Naive B cell (primary cell): ENCODE data around the gene CAMKK2. TPM values are rescaled to one million over a fixed set of nuclear protein-coding genes. Genes with fewer than 3 reads are reported as not detected.
"Not testable (repeated sequence)": the region's sequence is repeated elsewhere in the genome, so short reads cannot be mapped to it uniquely, and the experiment has no call there.

ENCODE experiments used
- ATAC-seq, 2 donors: fragments of 150-1000 bp; cut with Tn5 transposase; 2 replicates each; pipeline ENCODE4 v1.10.0; 2021; ENCODE audit warnings: low read depth in 2 of 2, mild to moderate bottlenecking in 2 of 2, moderate library complexity in 2 of 2
- DNase-seq: peaks from one replicate; pipeline ENCODE4 v3.0.0; 2022
- H3K27ac Mint-ChIP-seq, 6 donors: one replicate each; pipeline ENCODE4 v1.8.0; 2020 to 2022; ENCODE audit warnings: mild to moderate bottlenecking in 6 of 6, mixed read lengths in 6 of 6, moderate library complexity in 5 of 6, inconsistent platforms in 2 of 6
- H3K27me3 Mint-ChIP-seq, 3 donors: one replicate each; pipeline ENCODE4 v1.8.0; 2021 to 2022; ENCODE audit warnings: mixed read lengths in 3 of 3, mild to moderate bottlenecking in 1 of 3
- H3K36me3 Mint-ChIP-seq, 2 donors: one replicate each; pipeline ENCODE4 v1.8.0; 2020 to 2022; ENCODE audit warnings: mixed read lengths in 2 of 2, inconsistent platforms in 1 of 2, mild to moderate bottlenecking in 1 of 2
- H3K4me1 Mint-ChIP-seq, 3 donors: one replicate each; pipeline ENCODE4 v1.8.0; 2020 to 2022; ENCODE audit warnings: mixed read lengths in 3 of 3, inconsistent platforms in 1 of 3, mild to moderate bottlenecking in 1 of 3, moderate library complexity in 1 of 3
- H3K4me3 Mint-ChIP-seq, 8 donors: one replicate each; pipeline ENCODE4 v1.8.0; 2020 to 2022; ENCODE audit warnings: mild to moderate bottlenecking in 8 of 8, mixed read lengths in 8 of 8, moderate library complexity in 8 of 8, inconsistent platforms in 2 of 8
- H3K9me3 Mint-ChIP-seq, 7 donors: one replicate each; pipeline ENCODE4 v1.8.0; 2020 to 2022; ENCODE audit warnings: mixed read lengths in 7 of 7, mild to moderate bottlenecking in 5 of 7, inconsistent platforms in 2 of 7, moderate library complexity in 1 of 7
- polyA plus RNA-seq, 6 donors: library from polyadenylated mRNA; unstranded; fragments of 300-500 nt; fragmentation: Illumina TruSeq; gene quantifications; one replicate each; pipeline ENCODE4 v1.2.3, GENCODE V29; 2021; ENCODE audit warnings: low read depth in 6 of 6

CAMKK2 gene
- polyA plus RNA-seq, 6 donors from 2014 or later = 5.3 to 12.0 (median 8.3) TPM

- ATAC-seq (no peak), DNase-seq (no peak)
- Mint-ChIP-seq H3K9me3 (no peaks in the 10 kb centered on the region), H3K36me3 (peaks cover 7 to 8% of the 10 kb centered on the region in 2 donors), H3K27ac (peak overlapping the region in 1 of 6 donors; percentile 78), H3K4me1 (peaks cover 7 to 11% (median 11%) of the 10 kb centered on the region in 3 donors), H3K27me3 (no peaks in the 10 kb centered on the region), H3K4me3 (no peak overlapping the region)
These were observed 78.7 kb downstream of the CAMKK2 start for GRCh38 chr12:121217761-121218160.

GRCh38 chr12:121217063-121217462, 79.4 kb downstream of the CAMKK2 start:
- peaks cover 7 to 8% of the 10 kb centered on the region in 2 donors for H3K36me3 Mint-ChIP-seq
- peak overlapping the region in 1 of 6 donors; percentile 8 for H3K27ac Mint-ChIP-seq
- ATAC-seq (no peak), DNase-seq (no peak)
- H3K4me3 Mint-ChIP-seq = no peak overlapping the region
- no peaks in the 10 kb centered on the region for H3K9me3 Mint-ChIP-seq
- H3K27me3 Mint-ChIP-seq = no peaks in the 10 kb centered on the region
- H3K4me1 Mint-ChIP-seq = peaks cover 4 to 7% (median 6%) of the 10 kb centered on the region in 3 donors

GRCh38 chr12:121216102-121216501, 80.4 kb downstream of the CAMKK2 start:
- Mint-ChIP-seq H3K4me1 (peaks cover 7 to 9% (median 7%) of the 10 kb centered on the region in 3 donors), H3K4me3 (no peak overlapping the region), H3K9me3 (no peaks in the 10 kb centered on the region), H3K36me3 (peaks cover 7 to 8% of the 10 kb centered on the region in 2 donors), H3K27ac (no peak overlapping the region), H3K27me3 (no peaks in the 10 kb centered on the region)
- ATAC-seq (no peak), DNase-seq (no peak)

GRCh38 chr12:121214855-121215745, 81.4 kb downstream of the CAMKK2 start:
- Mint-ChIP-seq H3K27me3 (no peaks in the 10 kb centered on the region), H3K36me3 (peaks cover 7 to 8% of the 10 kb centered on the region in 2 donors), H3K4me3 (no peak overlapping the region), H3K9me3 (no peaks in the 10 kb centered on the region), H3K27ac (peak overlapping the region in 1 of 6 donors; percentile 86), H3K4me1 (peaks cover 11 to 16% (median 15%) of the 10 kb centered on the region in 3 donors)
- DNase-seq = no peak
- no peak for ATAC-seq

GRCh38 chr12:121214166-121214777, 82.2 kb downstream of the CAMKK2 start:
- DNase-seq = no peak

GRCh38 chr12:121212875-121213274, 83.6 kb downstream of the CAMKK2 start:
- no peak overlapping the region for H3K27ac Mint-ChIP-seq
- no peaks in the 10 kb centered on the region for H3K27me3 Mint-ChIP-seq
- H3K36me3 Mint-ChIP-seq = peaks cover 0 to 7% of the 10 kb centered on the region in 2 donors
- DNase-seq = no peak
- ATAC-seq = no peak
- H3K4me3 Mint-ChIP-seq = peak overlapping the region in 2 of 8 donors; percentile 53 to 61
- H3K4me1 Mint-ChIP-seq = peaks cover 11 to 23% (median 20%) of the 10 kb centered on the region in 3 donors
- H3K9me3 Mint-ChIP-seq = no peaks in the 10 kb centered on the region

More at GRCh38 chr12:121214166-121214777, 82.2 kb downstream of the CAMKK2 start:
- H3K36me3 Mint-ChIP-seq = peaks cover 7% of the 10 kb centered on the region in 2 donors
- ATAC-seq = no peak
- H3K27me3 Mint-ChIP-seq = no peaks in the 10 kb centered on the region
- H3K9me3 Mint-ChIP-seq = no peaks in the 10 kb centered on the region
- peaks cover 11 to 21% (median 17%) of the 10 kb centered on the region in 3 donors for H3K4me1 Mint-ChIP-seq
- H3K4me3 Mint-ChIP-seq = peak overlapping the region in 1 of 8 donors; percentile 36
- H3K27ac Mint-ChIP-seq = peak overlapping the region in 1 of 6 donors; percentile 86

GRCh38 chr12:121209624-121210572, 86.6 kb downstream of the CAMKK2 start, which contains the start of gene P2RX4:
TSS of gene P2RX4 (plus strand) at chr12:121210129. CDS start at chr12:121210165, 36 bp downstream.
- peak within 1 kb of the TSS; percentile 85 to 96 (median 88) for H3K4me3 Mint-ChIP-seq
- peaks cover 9 to 23% (median 20%) of the 10 kb centered on the region in 3 donors for H3K4me1 Mint-ChIP-seq
- no peaks in the 10 kb centered on the region for H3K36me3 Mint-ChIP-seq
- H3K27ac Mint-ChIP-seq = peak within 1 kb of the TSS; percentile 95 to 98 (median 96)
- DNase-seq (peak; percentile 86), ATAC-seq (peak; percentile 85)
- no peaks in the 10 kb centered on the region for H3K27me3 Mint-ChIP-seq
- no peaks in the 10 kb centered on the region for H3K9me3 Mint-ChIP-seq

GRCh38 chr12:121209221-121209620, 87.3 kb downstream of the CAMKK2 start:
- peak overlapping the region; percentile 80 to 88 (median 86) for H3K4me3 Mint-ChIP-seq
- H3K27ac Mint-ChIP-seq = peak overlapping the region in 5 of 6 donors; percentile 54 to 95 (median 76)
- H3K36me3 Mint-ChIP-seq = no peaks in the 10 kb centered on the region
- DNase-seq = no peak
- peaks cover 8 to 19% (median 15%) of the 10 kb centered on the region in 3 donors for H3K4me1 Mint-ChIP-seq
- H3K9me3 Mint-ChIP-seq = no peaks in the 10 kb centered on the region
- no peak for ATAC-seq
- H3K27me3 Mint-ChIP-seq = no peaks in the 10 kb centered on the region

- not testable (repeated sequence) for H3K9me3 Mint-ChIP-seq, H3K36me3 Mint-ChIP-seq, H3K27me3 Mint-ChIP-seq, DNase-seq, ATAC-seq
- Mint-ChIP-seq H3K27ac (peak overlapping the region in 5 of 6 donors; percentile 22 to 98 (median 76)), H3K4me1 (peaks cover 8 to 17% (median 15%) of the 10 kb centered on the region in 3 donors), H3K4me3 (peak overlapping the region in 7 of 8 donors; percentile 32 to 88 (median 86))
These were observed 87.9 kb downstream of the CAMKK2 start for GRCh38 chr12:121208571-121208970.

GRCh38 chr12:121205491-121205890, 91.0 kb downstream of the CAMKK2 start:
- H3K27ac Mint-ChIP-seq = no peak overlapping the region
- DNase-seq (no peak), ATAC-seq (no peak)
- no peaks in the 10 kb centered on the region for H3K27me3 Mint-ChIP-seq
- H3K4me1 Mint-ChIP-seq = peaks cover 3 to 8% (median 6%) of the 10 kb centered on the region in 3 donors
- no peaks in the 10 kb centered on the region for H3K9me3 Mint-ChIP-seq
- H3K36me3 Mint-ChIP-seq = no peaks in the 10 kb centered on the region
- H3K4me3 Mint-ChIP-seq = peak overlapping the region in 1 of 8 donors; percentile 57

GRCh38 chr12:121203482-121203881, 93.0 kb downstream of the CAMKK2 start:
- no peaks in the 10 kb centered on the region for H3K9me3 Mint-ChIP-seq

GRCh38 chr12:121202407-121203355, 93.8 kb downstream of the CAMKK2 start:
- no peak for DNase-seq
- no peak overlapping the region for H3K4me3 Mint-ChIP-seq
- H3K4me1 Mint-ChIP-seq = peaks cover 0 to 3% (median 3%) of the 10 kb centered on the region in 3 donors
- H3K9me3 Mint-ChIP-seq = no peaks in the 10 kb centered on the region
- H3K27me3 Mint-ChIP-seq = no peaks in the 10 kb centered on the region
- H3K27ac Mint-ChIP-seq = peak overlapping the region in 2 of 6 donors; percentile 27 to 35
- H3K36me3 Mint-ChIP-seq = no peaks in the 10 kb centered on the region
- no peak for ATAC-seq

More at GRCh38 chr12:121203482-121203881, 93.0 kb downstream of the CAMKK2 start:
- H3K27ac Mint-ChIP-seq = no peak overlapping the region
- DNase-seq (no peak), ATAC-seq (no peak)
- peaks cover 0 to 3% (median 0%) of the 10 kb centered on the region in 3 donors for H3K4me1 Mint-ChIP-seq
- H3K4me3 Mint-ChIP-seq = no peak overlapping the region
- no peaks in the 10 kb centered on the region for H3K36me3 Mint-ChIP-seq
- no peaks in the 10 kb centered on the region for H3K27me3 Mint-ChIP-seq
